IMR-90 (cell line): ENCODE measurements around the gene HPCAL4. TPM values are rescaled to one million over a fixed set of nuclear protein-coding genes. Genes with fewer than 3 reads are reported as not detected.

Source experiments
- ATAC-seq: fragments of 200-7000 bp; cut with Tn5 transposase; 2 replicates; pipeline ENCODE4 v1.9.1; 2020; ENCODE audit warnings: low read depth, mild to moderate bottlenecking, moderate library complexity
- BruUV-seq: library from RNA; stranded (reverse); fragments of 400-500 nt; replicated peaks from 2 replicates; lab custom pipeline; 2021; lab: Mats Ljungman, UMichigan
- CTCF ChIA-PET: fragments of 300-600 bp; formaldehyde crosslinking; extraction: SDS; loops from one replicate; lab custom pipeline; 2021; ENCODE audit warnings: antibody characterized with exemption; lab: Yijun Ruan, JAX
- POLR2A ChIA-PET: fragments of 300-600 bp; sonication (Branson Sonifier 250); formaldehyde crosslinking; loops from one replicate; lab custom pipeline; 2022; ENCODE audit warnings: antibody characterized with exemption; ENCODE audit not compliant: unreplicated experiment; lab: Charles Lee
- DNase-seq: peaks from one replicate; pipeline ENCODE4 v3.0.0; 2013
- H2AFZ ChIP-seq: replicated peaks from 2 replicates; pipeline ENCODE3; 2013; ENCODE audit warnings: low read length, mild to moderate bottlenecking; ENCODE audit not compliant: poor library complexity
- H2AK5ac ChIP-seq: 2 replicates; pipeline ENCODE4 v1.6.1; 2013; ENCODE audit warnings: low read depth, low read length, inconsistent platforms
- H2AK9ac ChIP-seq: replicated peaks from 2 replicates; pipeline ENCODE3; 2013; ENCODE audit warnings: mild to moderate bottlenecking, low read depth, low read length, moderate library complexity; ENCODE audit not compliant: poor library complexity
- H2BK120ac ChIP-seq: 2 replicates; pipeline ENCODE4 v1.6.1; 2013; ENCODE audit warnings: low read depth, low read length, inconsistent platforms
- H2BK15ac ChIP-seq: 3 replicates; pipeline ENCODE4 v1.6.1; 2013; ENCODE audit warnings: low read depth, low read length, inconsistent platforms
- H2BK20ac ChIP-seq: 2 replicates; pipeline ENCODE4 v1.6.1; 2013; ENCODE audit warnings: low read depth, mild to moderate bottlenecking, inconsistent platforms, low read length, moderate library complexity
- H2BK5ac ChIP-seq: 2 replicates; pipeline ENCODE4 v1.6.1; 2013; ENCODE audit warnings: mild to moderate bottlenecking, low read depth, low read length, inconsistent platforms; ENCODE audit not compliant: poor library complexity, severe bottlenecking
- H3K14ac ChIP-seq: replicated peaks from 2 replicates; pipeline ENCODE4 v1.6.1; 2013; ENCODE audit warnings: low read depth, low read length, inconsistent platforms
- H3K18ac ChIP-seq: 2 replicates; pipeline ENCODE4 v1.6.1; 2013; ENCODE audit warnings: low read depth, low read length, control low read depth
- H3K23ac ChIP-seq: 2 replicates; pipeline ENCODE4 v1.6.1; 2013; ENCODE audit warnings: low read depth, low read length, inconsistent platforms
- H3K27ac ChIP-seq: 2 replicates; pipeline ENCODE4 v1.5.1; 2013; ENCODE audit warnings: mild to moderate bottlenecking, control low read depth, low read length; ENCODE audit not compliant: insufficient read depth
- H3K27me3 ChIP-seq: 2 replicates; pipeline ENCODE4 v1.6.1; 2013; ENCODE audit warnings: low read length; ENCODE audit not compliant: control insufficient read depth, insufficient read depth
- H3K36me3 ChIP-seq: 2 replicates; pipeline ENCODE4 v1.6.1; 2013; ENCODE audit warnings: low read length, mixed read lengths; ENCODE audit not compliant: control insufficient read depth, insufficient read depth
- H3K4ac ChIP-seq: 2 replicates; pipeline ENCODE4 v1.6.1; 2013; ENCODE audit warnings: low read depth, low read length, inconsistent platforms
- H3K4me1 ChIP-seq: 2 replicates; pipeline ENCODE4 v1.6.1; 2013; ENCODE audit warnings: low read length, mixed read lengths; ENCODE audit not compliant: control insufficient read depth, insufficient read depth
- H3K4me2 ChIP-seq: 2 replicates; pipeline ENCODE4 v1.6.1; 2013; ENCODE audit warnings: low read depth, mild to moderate bottlenecking, control low read depth, low read length, moderate library complexity
- H3K4me3 ChIP-seq: 2 replicates; pipeline ENCODE4 v1.5.1; 2013; ENCODE audit warnings: low read depth, mild to moderate bottlenecking, control low read depth, low read length, moderate library complexity; ENCODE audit not compliant: insufficient read depth
- H3K56ac ChIP-seq: 2 replicates; pipeline ENCODE4 v1.6.1; 2013; ENCODE audit warnings: low read length, inconsistent platforms; ENCODE audit not compliant: insufficient read depth; ENCODE audit errors: extremely low read depth
- H3K79me1 ChIP-seq, 2 experiments: 2 replicates each; pipeline ENCODE4 v1.6.1; 2013; ENCODE audit warnings: low read length in 2 of 2, inconsistent platforms in 1 of 2, low read depth in 1 of 2
- H3K9ac ChIP-seq: 2 replicates; pipeline ENCODE4 v1.6.1; 2013; ENCODE audit warnings: low read depth, low read length, control low read depth
- H3K9me1 ChIP-seq: 2 replicates; pipeline ENCODE4 v1.6.1; 2013; ENCODE audit warnings: low read length, inconsistent platforms; ENCODE audit not compliant: insufficient read depth
- H3K9me3 ChIP-seq: 2 replicates; pipeline ENCODE4 v1.6.1; 2013; ENCODE audit warnings: low read length; ENCODE audit not compliant: control insufficient read depth, insufficient read depth
- H4K20me1 ChIP-seq: 2 replicates; pipeline ENCODE4 v1.6.1; 2013; ENCODE audit warnings: low read length, inconsistent platforms; ENCODE audit not compliant: insufficient read depth
- H4K5ac ChIP-seq: 2 replicates; pipeline ENCODE4 v1.6.1; 2013; ENCODE audit warnings: mild to moderate bottlenecking, low read depth, low read length, control low read depth
- H4K8ac ChIP-seq, 2 experiments: 2 replicates each; pipeline ENCODE4 v1.6.1; 2013; ENCODE audit warnings: low read depth in 2 of 2, low read length in 2 of 2, control low read depth in 1 of 2, inconsistent platforms in 1 of 2
- H4K91ac ChIP-seq: 2 replicates; pipeline ENCODE4 v1.6.1; 2013; ENCODE audit warnings: low read depth, low read length, inconsistent platforms; ENCODE audit not compliant: insufficient read depth
- BHLHE40 ChIP-seq: fragments of 150-350 bp; IDR thresholded peaks from 2 replicates; pipeline ENCODE4 v1.6.1; 2016; ENCODE audit warnings: mild to moderate bottlenecking, low read depth, low read length
- CEBPB ChIP-seq: IDR thresholded peaks from 2 replicates; pipeline ENCODE4 v1.6.1; 2012; ENCODE audit warnings: low read depth, low read length, improper control_type of control experiment
- CHD1 ChIP-seq: IDR thresholded peaks from 2 replicates; pipeline ENCODE4 v1.6.1; 2012; ENCODE audit warnings: low read depth, low read length, improper control_type of control experiment
- FOS ChIP-seq: fragments of 150-350 bp; IDR thresholded peaks from 2 replicates; pipeline ENCODE4 v1.6.1; 2016; ENCODE audit warnings: low read depth, low read length
- MAFK ChIP-seq: IDR thresholded peaks from 2 replicates; pipeline ENCODE4 v1.6.1; 2012; ENCODE audit warnings: low read depth, low read length, improper control_type of control experiment
- MXI1 ChIP-seq: IDR thresholded peaks from 2 replicates; pipeline ENCODE4 v1.6.1; 2012; ENCODE audit warnings: low read depth, mild to moderate bottlenecking, low read length, moderate library complexity, borderline replicate concordance
- NFE2L2 ChIP-seq: fragments of 150-350 bp; IDR thresholded peaks from 2 replicates; pipeline ENCODE4 v1.6.1; 2016; ENCODE audit warnings: low read depth, mild to moderate bottlenecking, low read length
- POLR2A ChIP-seq: IDR thresholded peaks from 2 replicates; pipeline ENCODE4 v1.6.1; 2012; ENCODE audit warnings: mild to moderate bottlenecking, low read depth, low read length
- RAD21 ChIP-seq: IDR thresholded peaks from 2 replicates; pipeline ENCODE4 v1.6.1; 2012; ENCODE audit warnings: low read length, improper control_type of control experiment
- RCOR1 ChIP-seq: IDR thresholded peaks from 2 replicates; pipeline ENCODE4 v1.6.1; 2012; ENCODE audit warnings: mild to moderate bottlenecking, low read length, improper control_type of control experiment; ENCODE audit not compliant: insufficient replicate concordance
- RFX5 ChIP-seq: IDR thresholded peaks from 2 replicates; pipeline ENCODE4 v1.8.0; 2012; ENCODE audit warnings: low read depth, mild to moderate bottlenecking, low read length, moderate library complexity
- SMC3 ChIP-seq: fragments of 150-350 bp; IDR thresholded peaks from 2 replicates; pipeline ENCODE4 v1.6.1; 2016; ENCODE audit warnings: low read depth, mild to moderate bottlenecking, antibody characterized with exemption, low read length, moderate library complexity
- WGBS, 2 experiments: methylation state at CpG; one replicate each; pipeline versions ENCODE4 v1.1.5 to v1.1.7; 2013; ENCODE audit warnings: missing lambda C conversion rate in 2 of 2; ENCODE audit not compliant: insufficient read length in 1 of 2; ENCODE audit errors: extremely low coverage in 2 of 2; 5-methylcytosine and 5-hydroxymethylcytosine counted together
- dilution Hi-C: fragments of 300-500 bp; cut with HindIII; formaldehyde crosslinking; loops from one replicate; pipeline ENCODE4 v1.14.3; 2018; ENCODE audit warnings: low sequenced_read_pairs; ENCODE audit not compliant: unreplicated experiment
- in situ Hi-C: fragments of 300-500 bp; cut with MboI; formaldehyde crosslinking; loops from 3 replicates; pipeline ENCODE4 v1.14.3; 2019; ENCODE audit warnings: low sequenced_read_pairs, inconsistent platforms, mixed read lengths
- intact Hi-C: fragments of 100-400 bp; cut with micrococcal nuclease; formaldehyde crosslinking; loops from 2 replicates; pipeline ENCODE4 v1.10.0; 2022
- polyA plus RNA-seq, 3 experiments: library from polyadenylated mRNA; depleted of rRNA; stranded (reverse); fragments of >200 nt; gene quantifications; 2 replicates each; pipeline ENCODE4 v1.2.3, GENCODE V29; 2012; ENCODE audit warnings: low replicate concordance in 1 of 3
- total RNA-seq: library from RNA; depleted of rRNA; stranded (reverse); fragments of >200 nt; gene quantifications from 2 replicates; pipeline ENCODE4 v1.2.3, GENCODE V29; 2012
- TF ChIP-seq, protein P1 (sequence below): fragments of 150-350 bp; IDR thresholded peaks from 2 replicates; pipeline ENCODE4 v1.6.1; 2017; ENCODE audit warnings: mild to moderate bottlenecking, antibody characterized with exemption, low read length, low read depth
- TF ChIP-seq, protein P2 (sequence below): fragments of 150-350 bp; IDR thresholded peaks from 2 replicates; pipeline ENCODE4 v1.6.1; 2016; ENCODE audit warnings: low read depth, mild to moderate bottlenecking, low read length, moderate library complexity, borderline replicate concordance
- TF ChIP-seq, protein P3 (sequence below): conservative IDR thresholded peaks from 2 replicates; pipeline ENCODE4 v1.5.1; 2012; ENCODE audit warnings: mild to moderate bottlenecking, low read depth, low read length, improper control_type of control experiment

The HPCAL4 gene
- total and polyA plus RNA-seq, 2 of the 4 experiments (the other 2 are of a cell fraction), result 0.02 TPM; not detected in 1

DNA sequence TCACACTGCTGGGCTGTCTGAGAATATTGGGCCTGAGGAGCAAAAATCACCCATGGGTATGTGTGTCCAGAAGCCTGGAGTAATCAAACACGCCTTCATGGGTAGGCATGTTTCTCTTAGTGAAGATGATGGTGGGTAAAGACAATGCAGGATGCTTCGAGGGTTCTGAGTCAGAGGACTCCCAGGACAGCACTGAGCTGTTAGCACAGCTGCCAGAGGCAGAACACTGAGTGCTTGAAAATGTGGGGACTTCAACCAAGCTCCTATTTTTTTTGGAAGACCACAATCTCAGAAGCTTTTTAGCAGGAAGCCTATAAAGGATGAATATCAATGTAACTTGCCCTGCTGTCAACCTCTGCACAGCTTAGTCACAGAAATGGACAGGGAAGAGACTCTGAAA, 11.4 kb downstream of the HPCAL4 start:
- ChIA-PET CTCF (no interaction called here), POLR2A (no interaction called here)
- Histone ChIP-seq H3K4ac (no peak overlapping the region), H4K91ac (no peak overlapping the region), H3K14ac (no peak overlapping the region), H3K4me3 (no peak overlapping the region), H3K23ac (no peak overlapping the region), H2BK15ac (no peak overlapping the region), H2BK20ac (no peak overlapping the region), H3K4me2 (no peak overlapping the region), H4K8ac (no peak overlapping the region), H4K20me1 (no peaks in the 10 kb centered on the region), H3K36me3 (no peaks in the 10 kb centered on the region), H2AK5ac (no peak overlapping the region), H2BK5ac (no peak overlapping the region), H2AFZ (no peak overlapping the region), H3K27ac (no peak overlapping the region), H3K9me1 (peaks cover 4% of the 10 kb centered on the region; the same call in 1 of the 2 replicates), H3K9ac (no peak overlapping the region), H3K4me1 (no peaks in the 10 kb centered on the region), H3K18ac (no peak overlapping the region), H4K5ac (no peak overlapping the region), H3K56ac (no peak overlapping the region), H3K79me1 (no peaks in the 10 kb centered on the region), H3K9me3 (peaks cover 2% of the 10 kb centered on the region; the same call in 1 of the 2 replicates), H3K27me3 (peaks cover 73% of the 10 kb centered on the region), H2BK120ac (no peak overlapping the region), H2AK9ac (no peak overlapping the region)
- no peak for TF ChIP-seq POLR2A
- no peak for TF ChIP-seq NFE2L2
- TF ChIP-seq, protein P1, sequence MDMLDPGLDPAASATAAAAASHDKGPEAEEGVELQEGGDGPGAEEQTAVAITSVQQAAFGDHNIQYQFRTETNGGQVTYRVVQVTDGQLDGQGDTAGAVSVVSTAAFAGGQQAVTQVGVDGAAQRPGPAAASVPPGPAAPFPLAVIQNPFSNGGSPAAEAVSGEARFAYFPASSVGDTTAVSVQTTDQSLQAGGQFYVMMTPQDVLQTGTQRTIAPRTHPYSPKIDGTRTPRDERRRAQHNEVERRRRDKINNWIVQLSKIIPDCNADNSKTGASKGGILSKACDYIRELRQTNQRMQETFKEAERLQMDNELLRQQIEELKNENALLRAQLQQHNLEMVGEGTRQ, result no peak
- TF ChIP-seq RFX5, result no peak
- TF ChIP-seq CEBPB, result no peak
- no peak for TF ChIP-seq MXI1
- TF ChIP-seq, protein P2, sequence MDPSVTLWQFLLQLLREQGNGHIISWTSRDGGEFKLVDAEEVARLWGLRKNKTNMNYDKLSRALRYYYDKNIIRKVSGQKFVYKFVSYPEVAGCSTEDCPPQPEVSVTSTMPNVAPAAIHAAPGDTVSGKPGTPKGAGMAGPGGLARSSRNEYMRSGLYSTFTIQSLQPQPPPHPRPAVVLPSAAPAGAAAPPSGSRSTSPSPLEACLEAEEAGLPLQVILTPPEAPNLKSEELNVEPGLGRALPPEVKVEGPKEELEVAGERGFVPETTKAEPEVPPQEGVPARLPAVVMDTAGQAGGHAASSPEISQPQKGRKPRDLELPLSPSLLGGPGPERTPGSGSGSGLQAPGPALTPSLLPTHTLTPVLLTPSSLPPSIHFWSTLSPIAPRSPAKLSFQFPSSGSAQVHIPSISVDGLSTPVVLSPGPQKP, result no peak
- TF ChIP-seq RCOR1, result no peak
- TF ChIP-seq, protein P3, sequence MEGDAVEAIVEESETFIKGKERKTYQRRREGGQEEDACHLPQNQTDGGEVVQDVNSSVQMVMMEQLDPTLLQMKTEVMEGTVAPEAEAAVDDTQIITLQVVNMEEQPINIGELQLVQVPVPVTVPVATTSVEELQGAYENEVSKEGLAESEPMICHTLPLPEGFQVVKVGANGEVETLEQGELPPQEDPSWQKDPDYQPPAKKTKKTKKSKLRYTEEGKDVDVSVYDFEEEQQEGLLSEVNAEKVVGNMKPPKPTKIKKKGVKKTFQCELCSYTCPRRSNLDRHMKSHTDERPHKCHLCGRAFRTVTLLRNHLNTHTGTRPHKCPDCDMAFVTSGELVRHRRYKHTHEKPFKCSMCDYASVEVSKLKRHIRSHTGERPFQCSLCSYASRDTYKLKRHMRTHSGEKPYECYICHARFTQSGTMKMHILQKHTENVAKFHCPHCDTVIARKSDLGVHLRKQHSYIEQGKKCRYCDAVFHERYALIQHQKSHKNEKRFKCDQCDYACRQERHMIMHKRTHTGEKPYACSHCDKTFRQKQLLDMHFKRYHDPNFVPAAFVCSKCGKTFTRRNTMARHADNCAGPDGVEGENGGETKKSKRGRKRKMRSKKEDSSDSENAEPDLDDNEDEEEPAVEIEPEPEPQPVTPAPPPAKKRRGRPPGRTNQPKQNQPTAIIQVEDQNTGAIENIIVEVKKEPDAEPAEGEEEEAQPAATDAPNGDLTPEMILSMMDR, result no peak
- no peak for TF ChIP-seq BHLHE40
- no peak for TF ChIP-seq MAFK
- no peak for TF ChIP-seq FOS
- TF ChIP-seq CHD1, result no peak
- no peak for TF ChIP-seq RAD21
- no peak for TF ChIP-seq SMC3
- WGBS, 2 experiments, result no CpG with 5 or more reads among the region's 2 CpGs
- in situ Hi-C loops, result no loop called here
- dilution Hi-C loops, result no loop called here
- DNase-seq, result no peak
- no TSS peak for BruUV-seq
- ATAC-seq, result no peak
- intact Hi-C loops, result no loop called here
